Activated CD4-positive, CD25-positive, alpha-beta regulatory T cell (primary cell): ENCODE data around the gene CASP10.
"Not testable (repeated sequence)": the region's sequence is repeated elsewhere in the genome, so short reads cannot be mapped to it uniquely, and the experiment has no call there.

Experiments
- DNase-seq, 4 experiments: peaks; one replicate each; lab custom pipeline; 2025; lab: John Stamatoyannopoulos, UW

The CASP10 gene

DNA sequence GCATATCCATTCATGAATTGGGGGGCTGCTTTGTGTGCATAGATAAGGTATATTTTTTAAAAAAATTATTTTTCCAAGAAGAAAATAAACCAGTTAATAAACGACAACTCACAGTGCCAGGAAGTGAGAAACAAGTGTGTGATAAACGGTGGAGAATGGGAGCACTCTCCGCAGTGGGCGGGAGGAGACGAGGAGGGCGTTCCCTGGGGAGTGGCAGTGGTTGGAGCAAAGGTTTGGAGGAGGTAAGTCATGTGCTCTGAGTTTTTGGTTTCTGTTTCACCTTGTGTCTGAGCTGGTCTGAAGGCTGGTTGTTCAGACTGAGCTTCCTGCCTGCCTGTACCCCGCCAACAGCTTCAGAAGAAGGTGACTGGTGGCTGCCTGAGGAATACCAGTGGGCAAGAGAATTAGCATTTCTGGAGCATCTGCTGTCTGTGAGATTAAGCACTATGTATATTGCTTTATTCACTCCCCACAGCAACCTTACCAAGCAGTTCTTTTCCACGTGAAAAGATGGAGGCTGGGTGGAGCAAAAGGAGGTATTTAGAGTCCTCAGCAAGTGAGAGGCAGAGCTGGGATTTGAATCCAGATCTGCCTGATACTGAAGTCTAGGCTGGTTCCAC lies 50.4 kb downstream of the CASP10 start:
- peak; percentile 55 to 65 (median 62) for DNase-seq

DNA sequence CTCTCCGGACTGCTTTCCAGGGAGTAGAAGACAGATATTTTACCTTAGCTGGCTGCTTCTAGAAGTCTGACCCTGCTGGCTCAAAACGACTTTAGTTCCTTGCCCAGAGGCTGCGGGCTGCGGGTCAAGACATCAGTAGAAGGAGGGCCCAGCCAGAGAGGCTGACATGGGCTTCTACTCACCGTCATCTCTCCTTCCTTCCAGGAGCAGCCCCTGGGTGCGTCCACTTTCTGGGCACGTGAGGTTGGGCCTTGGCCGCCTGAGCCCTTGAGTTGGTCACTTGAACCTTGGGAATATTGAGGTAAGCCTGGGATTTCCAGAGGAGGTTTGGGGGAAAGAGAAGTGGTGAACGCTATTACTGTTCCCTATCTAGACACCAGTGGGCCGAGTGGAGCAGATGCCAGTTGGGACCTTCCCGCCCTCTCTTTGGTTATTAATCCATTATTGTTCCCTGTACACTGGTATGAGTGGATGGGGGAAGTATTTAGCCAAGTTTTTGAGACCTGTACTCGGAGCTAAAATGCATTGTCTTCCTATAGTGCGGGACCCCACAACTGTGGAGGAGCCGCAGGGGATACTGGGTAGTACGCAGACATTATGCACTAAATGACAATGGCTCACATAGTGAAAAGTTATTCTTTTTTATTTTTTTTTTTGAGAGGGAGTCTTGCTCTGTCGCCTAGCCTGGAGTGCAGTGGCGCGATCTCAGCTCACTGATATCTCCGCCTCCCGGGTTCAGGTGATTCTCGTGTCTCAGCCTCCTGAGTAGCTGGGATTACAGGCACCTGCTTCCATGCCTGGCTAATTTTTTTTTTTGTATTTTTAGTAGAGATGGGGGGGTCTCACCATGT lies 51.1 kb downstream of the CASP10 start:
- no peak for DNase-seq

DNA sequence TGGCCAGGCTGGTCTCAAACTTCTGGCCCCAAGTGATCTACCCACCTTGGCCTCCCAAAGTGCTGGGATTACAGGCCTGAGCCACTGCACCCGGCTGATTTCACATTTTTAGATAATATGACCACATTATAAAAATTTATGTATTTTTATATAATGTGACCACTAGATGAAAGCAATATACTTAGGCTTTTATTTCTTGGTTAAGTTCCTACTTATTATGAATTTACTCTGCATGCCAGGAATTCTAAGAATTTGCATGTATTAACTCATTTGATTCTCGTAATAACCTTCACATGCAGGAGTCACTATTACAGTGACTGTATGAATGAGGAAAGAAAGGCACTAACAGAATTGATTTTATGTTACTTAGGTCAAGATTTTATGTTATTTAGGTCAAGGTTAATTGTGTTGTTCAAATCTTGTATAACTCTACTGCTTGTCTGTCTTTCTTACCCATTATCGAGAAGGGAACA lies 51.8 kb downstream of the CASP10 start:
- DNase-seq: no peak

GRCh38 chr2:201235860-201236811 lies 53.2 kb downstream of the CASP10 start:
- DNase-seq: peak in 2 of 4 experiments; percentile 7 to 16

DNA sequence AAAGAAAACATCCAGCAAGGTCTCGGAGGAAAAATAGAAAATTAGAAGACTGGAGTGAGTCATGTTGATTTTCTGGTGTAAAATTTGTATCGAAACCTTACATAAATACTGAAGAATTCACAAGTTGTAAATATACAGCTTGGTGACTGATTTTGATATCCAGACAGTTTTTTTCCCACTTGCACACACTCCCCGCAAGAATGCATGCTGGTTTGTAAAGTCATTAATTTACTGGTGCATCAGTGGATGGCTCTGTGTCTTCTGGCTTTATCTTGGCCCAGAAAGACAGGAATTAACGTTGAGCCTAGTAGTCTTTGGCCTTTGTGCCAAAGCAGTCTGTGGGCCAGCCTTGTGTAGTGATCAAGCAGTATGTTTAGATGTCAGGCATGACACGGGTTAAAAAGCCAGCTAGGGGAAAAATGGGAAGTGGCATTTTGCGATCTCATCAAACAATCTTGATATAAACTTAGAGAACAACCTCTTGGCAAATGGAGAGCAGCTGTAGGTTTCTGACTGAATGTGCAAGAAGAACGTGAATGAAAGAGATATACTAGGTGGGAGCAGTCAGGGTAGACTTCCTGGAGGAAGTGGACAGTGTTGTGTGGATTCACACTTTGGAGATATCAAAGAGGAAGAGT lies 54.7 kb downstream of the CASP10 start:
- no peak for DNase-seq

DNA sequence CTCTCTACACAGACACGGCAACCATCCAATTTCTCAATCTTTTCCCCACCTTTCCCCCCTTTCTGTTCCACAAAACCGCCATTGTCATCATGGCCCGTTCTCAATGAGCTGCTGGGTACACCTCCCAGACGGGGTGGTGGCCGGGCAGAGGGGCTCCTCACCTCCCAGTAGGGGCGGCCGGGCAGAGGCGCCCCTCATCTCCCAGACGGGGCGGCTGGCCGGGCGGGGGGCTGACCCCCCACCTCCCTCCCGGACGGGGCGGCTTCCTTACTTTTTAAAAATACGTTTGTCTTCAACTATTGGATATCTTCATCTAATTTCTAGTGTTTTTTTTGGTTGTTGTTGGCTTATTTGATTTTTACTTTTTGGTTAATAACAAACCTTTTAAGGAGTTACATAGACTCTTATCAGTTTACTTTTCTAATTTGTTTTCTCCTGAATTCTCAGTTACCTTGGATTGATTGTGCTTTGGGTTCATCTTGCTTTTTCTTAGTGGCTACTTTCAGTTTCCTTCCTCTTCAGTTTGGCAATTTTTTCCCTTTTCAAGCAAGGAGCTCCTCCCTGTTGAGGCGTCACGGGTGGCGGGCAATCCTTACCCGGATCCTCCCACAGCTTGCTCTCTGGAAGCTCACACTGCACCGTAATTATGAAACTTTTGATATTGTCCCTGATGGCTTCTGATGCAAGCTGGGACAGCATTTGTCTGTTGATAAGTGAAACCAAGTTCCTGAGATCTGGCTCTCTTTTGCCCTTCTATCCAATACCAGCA lies 56.4 kb downstream of the CASP10 start:
- not testable (repeated sequence) for DNase-seq

GRCh38 chr2:201242571-201243277 lies 59.8 kb downstream of the CASP10 start:
- no peak for DNase-seq

DNA sequence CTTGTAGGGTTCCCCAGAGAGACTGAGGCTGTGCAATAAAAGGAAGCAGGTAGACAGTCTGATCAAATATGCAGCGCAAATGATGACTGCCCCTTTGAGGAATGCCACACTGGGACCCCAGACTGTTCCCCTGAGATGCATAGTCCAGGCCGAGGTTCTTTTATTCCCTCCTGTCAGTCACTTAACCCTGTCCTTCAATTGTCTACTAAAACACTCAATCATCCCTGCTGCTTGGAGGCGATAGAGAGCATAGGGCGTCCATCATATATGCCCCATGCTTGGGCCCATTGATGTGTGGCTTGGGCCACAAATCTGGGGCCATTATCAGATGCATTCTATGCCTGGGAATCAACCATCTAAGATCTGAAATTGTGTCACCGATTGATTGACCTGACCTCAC lies 61.9 kb downstream of the CASP10 start:
- no peak for DNase-seq

DNA sequence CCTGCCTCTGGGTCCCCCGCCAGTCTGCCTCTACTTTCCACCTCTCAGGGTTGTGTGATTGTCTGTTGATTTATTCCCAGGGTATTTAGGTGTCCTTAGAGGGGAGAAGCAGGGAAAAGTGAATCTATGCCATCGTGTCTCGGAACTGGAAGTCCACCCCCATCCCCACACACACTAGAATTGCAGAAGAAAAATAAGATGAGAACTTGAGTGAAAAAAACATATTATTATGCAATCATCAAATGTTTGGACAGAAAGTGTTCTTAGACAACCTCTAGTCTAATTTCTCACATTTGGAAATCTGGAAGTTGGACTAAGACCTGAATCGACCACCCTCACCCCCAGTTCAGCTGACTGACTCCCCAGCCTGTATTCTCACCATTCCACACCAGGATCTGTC lies 63.3 kb downstream of the CASP10 start:
- DNase-seq: no peak

GRCh38 chr2:201248288-201248844 lies 65.4 kb downstream of the CASP10 start:
- DNase-seq: no peak

GRCh38 chr2:201249889-201250288 lies 66.9 kb downstream of the CASP10 start:
- DNase-seq: no peak

GRCh38 chr2:201250741-201251140 lies 67.8 kb downstream of the CASP10 start:
- no peak for DNase-seq

DNA sequence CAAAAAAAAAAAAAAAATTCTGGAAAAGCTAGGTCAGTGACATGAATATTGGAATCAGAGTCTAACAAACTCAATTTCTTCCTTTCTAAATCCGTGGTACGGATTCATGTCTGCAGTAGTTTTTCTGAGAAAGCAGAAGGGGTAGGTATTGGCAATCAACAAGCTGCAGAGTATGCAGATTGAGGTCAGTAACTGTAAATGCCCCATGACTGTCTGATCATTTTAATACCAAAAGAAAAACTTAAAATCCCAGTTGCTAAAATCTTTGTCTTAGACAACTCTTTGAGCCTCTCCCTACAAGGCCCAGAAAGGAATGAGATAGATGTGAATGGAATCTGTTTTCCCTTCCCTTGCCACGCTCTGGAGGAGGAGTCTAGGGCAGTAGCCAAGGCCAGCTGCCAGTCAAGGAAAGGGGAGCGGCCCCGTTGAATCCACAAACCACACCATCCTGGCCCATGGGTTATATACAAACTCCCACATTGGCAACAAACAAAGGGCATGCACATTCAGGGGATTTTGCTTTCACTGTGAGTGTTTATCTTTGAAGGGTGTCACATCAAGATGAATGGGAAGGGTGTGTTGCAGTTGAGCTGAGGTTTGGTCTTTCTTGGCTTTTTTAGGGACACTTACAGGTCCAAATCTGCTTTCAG lies 71.3 kb downstream of the CASP10 start:
- DNase-seq: no peak

DNA sequence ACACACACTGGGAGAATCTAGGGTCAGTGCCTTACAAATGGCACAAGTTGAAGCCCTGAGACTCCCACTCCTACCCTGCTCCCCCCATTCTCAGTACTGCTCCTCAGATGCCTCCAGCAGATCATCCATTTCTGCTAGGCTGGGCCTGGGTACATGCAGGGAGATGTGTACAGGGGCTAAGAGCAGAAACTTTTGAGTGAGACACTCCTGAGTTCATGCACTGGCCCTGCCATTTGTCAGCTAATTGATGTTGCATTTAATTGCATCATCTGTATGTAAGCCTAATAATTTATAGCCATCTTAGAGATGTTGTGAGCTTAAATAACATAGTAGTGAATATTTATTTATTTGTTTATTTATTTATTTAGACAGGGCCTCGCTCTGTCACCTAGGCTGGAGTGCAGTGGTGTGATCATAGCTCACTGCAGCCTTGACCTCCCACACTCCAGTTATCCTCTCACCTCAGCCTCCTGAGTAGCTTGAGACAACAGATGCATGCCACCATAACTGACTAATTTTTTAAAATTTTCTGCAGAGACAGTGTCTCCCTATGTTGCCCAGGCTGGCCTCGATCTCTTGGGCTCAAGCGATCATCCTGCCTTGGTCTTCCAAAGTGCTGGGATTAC lies 72.6 kb downstream of the CASP10 start:
- DNase-seq: no peak

DNA sequence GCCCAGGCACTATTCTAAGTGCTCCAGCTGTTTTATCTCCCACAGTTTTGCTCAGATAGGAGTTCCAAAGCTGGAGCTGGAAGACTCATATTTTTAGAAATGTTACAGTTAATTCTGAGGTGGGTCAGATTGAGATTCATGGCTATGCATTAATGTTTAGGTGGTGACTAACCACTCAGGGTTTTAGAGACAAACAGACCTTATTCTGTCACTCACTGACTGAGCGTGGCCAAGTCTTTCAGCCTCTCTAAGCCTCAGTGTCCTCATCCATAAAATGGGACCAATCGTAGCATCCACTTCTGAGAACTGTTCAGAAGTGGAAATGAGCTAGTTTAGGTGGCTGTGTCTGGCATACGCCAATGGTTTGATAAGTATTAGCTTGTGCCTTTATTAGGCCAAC lies 73.1 kb downstream of the CASP10 start:
- no peak for DNase-seq

- peak in 2 of 4 experiments; percentile 19 to 23 for DNase-seq
Observed at GRCh38 chr2:201257381-201257955, 74.5 kb downstream of the CASP10 start.

- DNase-seq: peak; percentile 50 to 93 (median 78)
Observed at GRCh38 chr2:201257956-201258665, 75.2 kb downstream of the CASP10 start.
